WTC11 (cell line): ENCODE data around the gene PEX7. TPM values are rescaled to one million over a fixed set of nuclear protein-coding genes. Genes with fewer than 3 reads are reported as not detected.

Source experiments
- ATAC-seq: fragments of 200-7000 bp; cut with Tn5 transposase; 2 replicates; pipeline ENCODE4 v1.10.0; 2021; ENCODE audit warnings: mild to moderate bottlenecking, moderate library complexity
- CTCF ChIA-PET: fragments of 300-600 bp; sonication (Branson Sonifier 250); formaldehyde crosslinking; loops from one replicate; lab custom pipeline; 2021; ENCODE audit warnings: antibody characterized with exemption; lab: Charles Lee
- POLR2A ChIA-PET: fragments of 350-600 bp; sonication (Branson Sonifier 250); formaldehyde crosslinking; loops from one replicate; lab custom pipeline; 2021; ENCODE audit warnings: antibody characterized with exemption; lab: Charles Lee
- DNase-seq: peaks from one replicate; pipeline ENCODE4 v3.0.0; 2021; ENCODE audit warnings: low spot score
- H3K27ac Mint-ChIP-seq: 2 replicates; pipeline ENCODE4 v1.8.0; 2021; ENCODE audit warnings: mixed read lengths
- H3K27me3 Mint-ChIP-seq: 2 replicates; pipeline ENCODE4 v1.8.0; 2021; ENCODE audit warnings: low read depth, mild to moderate bottlenecking, moderate library complexity, mixed read lengths
- H3K36me3 Mint-ChIP-seq: 2 replicates; pipeline ENCODE4 v1.8.0; 2021; ENCODE audit warnings: mixed read lengths
- H3K4me1 Mint-ChIP-seq: 2 replicates; pipeline ENCODE4 v1.8.0; 2022; ENCODE audit warnings: mixed read lengths
- H3K4me3 Mint-ChIP-seq: 2 replicates; pipeline ENCODE4 v1.8.0; 2021; ENCODE audit warnings: mild to moderate bottlenecking, moderate library complexity, mixed read lengths
- H3K9me3 Mint-ChIP-seq: 2 replicates; pipeline ENCODE4 v1.8.0; 2021; ENCODE audit warnings: mixed read lengths
- E2F1 ChIP-seq: sonication (generic); formaldehyde crosslinking; IDR thresholded peaks from 2 replicates; pipeline ENCODE4 v1.8.0; 2022; ENCODE audit warnings: mild to moderate bottlenecking, missing genetic modification reagents
- EMX1 ChIP-seq: fragments of 250-450 bp; sonication (Bioruptor Pico); IDR thresholded peaks from 2 replicates; pipeline ENCODE4 v1.8.0; 2021; ENCODE audit warnings: mild to moderate bottlenecking
- ESRRA ChIP-seq: sonication (generic); formaldehyde crosslinking; IDR thresholded peaks from 2 replicates; pipeline ENCODE4 v1.8.1; 2022; ENCODE audit warnings: mild to moderate bottlenecking, missing genetic modification reagents, borderline replicate concordance
- FOXK1 ChIP-seq: sonication (generic); formaldehyde crosslinking; IDR thresholded peaks from 2 replicates; pipeline ENCODE4 v1.8.0; 2022; ENCODE audit warnings: mild to moderate bottlenecking, moderate library complexity, missing genetic modification reagents
- JUN ChIP-seq: sonication (generic); formaldehyde crosslinking; IDR thresholded peaks from 2 replicates; pipeline ENCODE4 v1.8.0; 2023; ENCODE audit warnings: mild to moderate bottlenecking, missing genetic modification reagents
- MYBL2 ChIP-seq: sonication (generic); formaldehyde crosslinking; IDR thresholded peaks from 2 replicates; pipeline ENCODE4 v1.8.1; 2023; ENCODE audit warnings: mild to moderate bottlenecking, moderate library complexity, missing genetic modification reagents
- NFYB ChIP-seq: sonication (generic); formaldehyde crosslinking; conservative IDR thresholded peaks from 2 replicates; pipeline ENCODE4 v1.8.0; 2022; ENCODE audit warnings: low read depth, missing genetic modification reagents
- NR2C2 ChIP-seq: sonication (generic); formaldehyde crosslinking; IDR thresholded peaks from 2 replicates; pipeline ENCODE4 v1.8.0; 2022; ENCODE audit warnings: mild to moderate bottlenecking, missing genetic modification reagents
- NR3C1 ChIP-seq: sonication (generic); formaldehyde crosslinking; conservative IDR thresholded peaks from 2 replicates; pipeline ENCODE4 v1.8.1; 2023; ENCODE audit warnings: low read depth, mild to moderate bottlenecking, missing genetic modification reagents
- PRDM15 ChIP-seq: sonication (generic); formaldehyde crosslinking; IDR thresholded peaks from 2 replicates; pipeline ENCODE4 v1.8.0; 2022; ENCODE audit warnings: missing genetic modification reagents
- SMAD3 ChIP-seq: sonication (generic); formaldehyde crosslinking; IDR thresholded peaks from 2 replicates; pipeline ENCODE4 v1.8.0; 2022; ENCODE audit warnings: missing genetic modification reagents, mild to moderate bottlenecking, borderline replicate concordance
- SP1 ChIP-seq: sonication (generic); formaldehyde crosslinking; conservative IDR thresholded peaks from 2 replicates; pipeline ENCODE4 v1.8.1; 2022; ENCODE audit warnings: missing genetic modification reagents
- ZNF232 ChIP-seq: sonication (generic); formaldehyde crosslinking; IDR thresholded peaks from 2 replicates; pipeline ENCODE4 v1.8.0; 2022; ENCODE audit warnings: mild to moderate bottlenecking, missing genetic modification reagents
- ZNF317 ChIP-seq: sonication (generic); formaldehyde crosslinking; IDR thresholded peaks from 2 replicates; pipeline ENCODE4 v1.8.1; 2023; ENCODE audit warnings: low read depth, mild to moderate bottlenecking, moderate library complexity, missing genetic modification reagents, borderline replicate concordance
- ZNF396 ChIP-seq: fragments of 250-450 bp; sonication (Bioruptor Pico); IDR thresholded peaks from 2 replicates; pipeline ENCODE4 v1.8.0; 2021; ENCODE audit warnings: mild to moderate bottlenecking, moderate library complexity, borderline replicate concordance
- ZNF416 ChIP-seq: fragments of 250-450 bp; sonication (Bioruptor Pico); IDR thresholded peaks from 2 replicates; pipeline ENCODE4 v1.9.0; 2021; ENCODE audit warnings: mild to moderate bottlenecking, inconsistent platforms
- total RNA-seq: library from RNA; stranded (reverse); gene quantifications from 3 replicates; pipeline ENCODE4 v1.2.3, GENCODE V29; 2021
- TF ChIP-seq, protein P1 (sequence below): fragments of 250-450 bp; sonication (Bioruptor Pico); IDR thresholded peaks from 2 replicates; pipeline ENCODE4 v1.9.0; 2021; ENCODE audit warnings: moderate library complexity, mild to moderate bottlenecking, inconsistent platforms, borderline replicate concordance
- TF ChIP-seq, protein P2 (sequence below): sonication (generic); formaldehyde crosslinking; IDR thresholded peaks from 2 replicates; pipeline ENCODE4 v1.8.1; 2023; ENCODE audit warnings: mild to moderate bottlenecking, missing genetic modification reagents
- TF ChIP-seq, protein P3 (sequence below): sonication (generic); formaldehyde crosslinking; IDR thresholded peaks from 2 replicates; pipeline ENCODE4 v1.8.0; 2023; ENCODE audit warnings: missing genetic modification reagents
- TF ChIP-seq, protein P4 (sequence below): fragments of 250-450 bp; sonication (Bioruptor Pico); conservative IDR thresholded peaks from 2 replicates; pipeline ENCODE4 v1.9.0; 2021; ENCODE audit warnings: mild to moderate bottlenecking

Gene PEX7
- total RNA-seq, 1 experiment from 2014 or later = 9.8 TPM

DNA sequence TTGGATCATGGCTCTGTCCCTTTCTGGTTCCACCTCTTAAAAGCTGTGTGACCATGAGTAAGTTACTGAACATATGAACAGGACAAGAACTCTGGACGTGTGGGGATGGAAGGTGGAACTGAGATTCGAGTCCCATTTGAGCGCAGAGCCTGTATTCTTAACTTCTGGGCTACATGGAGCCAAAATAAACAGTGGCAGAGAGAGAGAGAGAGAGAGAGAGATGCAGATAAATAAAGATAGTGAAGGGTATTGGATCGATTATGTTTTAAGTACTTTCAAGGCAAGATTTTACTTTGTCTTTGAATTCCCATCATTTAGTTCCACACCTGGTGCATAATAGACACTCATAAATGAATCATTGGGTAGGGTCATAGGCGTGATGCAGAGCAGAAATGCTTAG lies 139.5 kb downstream of the PEX7 start:
- Mint-ChIP-seq H3K27me3 (no peaks in the 10 kb centered on the region), H3K4me3 (no peak overlapping the region), H3K27ac (peak overlapping the region; percentile 21; the same call in 1 of the 2 replicates), H3K4me1 (peaks cover 67% of the 10 kb centered on the region), H3K36me3 (no peaks in the 10 kb centered on the region), H3K9me3 (no peaks in the 10 kb centered on the region)
- no peak for TF ChIP-seq FOXK1 (CRISPR knock-in tag)
- TF ChIP-seq NFYB = no peak
- TF ChIP-seq ZNF232 (CRISPR knock-in tag) = no peak
- TF ChIP-seq PRDM15 = no peak
- no peak for TF ChIP-seq MYBL2 (CRISPR knock-in tag)
- TF ChIP-seq, protein P1, sequence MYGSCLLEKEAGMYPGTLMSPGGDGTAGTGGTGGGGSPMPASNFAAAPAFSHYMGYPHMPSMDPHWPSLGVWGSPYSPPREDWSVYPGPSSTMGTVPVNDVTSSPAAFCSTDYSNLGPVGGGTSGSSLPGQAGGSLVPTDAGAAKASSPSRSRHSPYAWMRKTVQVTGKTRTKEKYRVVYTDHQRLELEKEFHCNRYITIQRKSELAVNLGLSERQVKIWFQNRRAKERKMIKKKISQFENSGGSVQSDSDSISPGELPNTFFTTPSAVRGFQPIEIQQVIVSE = no peak
- no peak for TF ChIP-seq NR3C1 (CRISPR knock-in tag)
- TF ChIP-seq E2F1 (CRISPR knock-in tag) = no peak
- TF ChIP-seq, protein P2, sequence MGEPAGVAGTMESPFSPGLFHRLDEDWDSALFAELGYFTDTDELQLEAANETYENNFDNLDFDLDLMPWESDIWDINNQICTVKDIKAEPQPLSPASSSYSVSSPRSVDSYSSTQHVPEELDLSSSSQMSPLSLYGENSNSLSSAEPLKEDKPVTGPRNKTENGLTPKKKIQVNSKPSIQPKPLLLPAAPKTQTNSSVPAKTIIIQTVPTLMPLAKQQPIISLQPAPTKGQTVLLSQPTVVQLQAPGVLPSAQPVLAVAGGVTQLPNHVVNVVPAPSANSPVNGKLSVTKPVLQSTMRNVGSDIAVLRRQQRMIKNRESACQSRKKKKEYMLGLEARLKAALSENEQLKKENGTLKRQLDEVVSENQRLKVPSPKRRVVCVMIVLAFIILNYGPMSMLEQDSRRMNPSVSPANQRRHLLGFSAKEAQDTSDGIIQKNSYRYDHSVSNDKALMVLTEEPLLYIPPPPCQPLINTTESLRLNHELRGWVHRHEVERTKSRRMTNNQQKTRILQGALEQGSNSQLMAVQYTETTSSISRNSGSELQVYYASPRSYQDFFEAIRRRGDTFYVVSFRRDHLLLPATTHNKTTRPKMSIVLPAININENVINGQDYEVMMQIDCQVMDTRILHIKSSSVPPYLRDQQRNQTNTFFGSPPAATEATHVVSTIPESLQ (CRISPR knock-in tag) = no peak
- TF ChIP-seq EMX1 (CRISPR knock-in tag) = no peak
- no peak for TF ChIP-seq NR2C2
- TF ChIP-seq, protein P3, sequence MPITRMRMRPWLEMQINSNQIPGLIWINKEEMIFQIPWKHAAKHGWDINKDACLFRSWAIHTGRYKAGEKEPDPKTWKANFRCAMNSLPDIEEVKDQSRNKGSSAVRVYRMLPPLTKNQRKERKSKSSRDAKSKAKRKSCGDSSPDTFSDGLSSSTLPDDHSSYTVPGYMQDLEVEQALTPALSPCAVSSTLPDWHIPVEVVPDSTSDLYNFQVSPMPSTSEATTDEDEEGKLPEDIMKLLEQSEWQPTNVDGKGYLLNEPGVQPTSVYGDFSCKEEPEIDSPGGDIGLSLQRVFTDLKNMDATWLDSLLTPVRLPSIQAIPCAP (CRISPR knock-in tag) = no peak
- TF ChIP-seq JUN = no peak
- TF ChIP-seq SP1 (CRISPR knock-in tag) = no peak
- no peak for ATAC-seq
- POLR2A ChIA-PET = no interaction called here
- CTCF ChIA-PET = interaction anchor here (1.4 kb wide), 1 partner anchor 52 kb away, joined by 5 read pairs; no protein-coding TSS in a partner anchor
- no peak for DNase-seq

DNA sequence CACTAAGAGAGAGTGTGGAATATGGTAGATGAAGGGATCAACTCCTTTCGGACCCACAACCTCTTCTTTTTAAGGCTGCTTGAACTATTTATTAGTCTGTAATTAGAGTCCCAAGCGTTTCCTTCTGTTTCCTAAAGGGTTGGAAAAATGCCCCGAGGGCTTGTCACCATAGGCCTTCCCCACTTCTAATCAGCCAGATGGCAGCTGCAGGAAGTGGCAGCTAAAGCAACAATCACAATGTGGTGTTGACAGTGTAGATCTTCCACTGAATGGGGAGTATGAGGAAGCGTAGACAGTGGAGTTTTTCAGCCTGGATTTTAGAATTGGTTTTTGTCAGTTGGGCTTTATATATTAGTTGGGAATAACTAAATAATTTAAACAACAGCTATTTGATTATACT lies 140.3 kb downstream of the PEX7 start:
- no peaks in the 10 kb centered on the region for H3K9me3 Mint-ChIP-seq
- peak; percentile 25 for ATAC-seq
- POLR2A ChIA-PET = no interaction called here
- no peak for DNase-seq
- no peak overlapping the region for H3K4me3 Mint-ChIP-seq
- CTCF ChIA-PET = interaction anchor here (0.6 to 1.4 kb wide), 2 partner anchors 24 to 51 kb away, joined by 3 to 5 read pairs; no protein-coding TSS in a partner anchor
- no peak for TF ChIP-seq ESRRA (CRISPR knock-in tag)
- H3K4me1 Mint-ChIP-seq = peaks cover 62% of the 10 kb centered on the region
- H3K36me3 Mint-ChIP-seq = no peaks in the 10 kb centered on the region
- H3K27me3 Mint-ChIP-seq = no peaks in the 10 kb centered on the region
- no peak overlapping the region for H3K27ac Mint-ChIP-seq

- POLR2A ChIA-PET = interaction anchor here (0.6 kb wide), 1 partner anchor 16 kb away, joined by 3 read pairs; no protein-coding TSS in a partner anchor
- DNase-seq (no peak), ATAC-seq (no peak)
- Mint-ChIP-seq H3K27me3 (no peaks in the 10 kb centered on the region), H3K36me3 (no peaks in the 10 kb centered on the region; the same call in 1 of the 2 replicates), H3K9me3 (no peaks in the 10 kb centered on the region), H3K27ac (no peak overlapping the region; the same call in 1 of the 2 replicates), H3K4me1 (peaks cover 58% of the 10 kb centered on the region), H3K4me3 (no peak overlapping the region)
- CTCF ChIA-PET = interaction anchor here (1.4 kb wide), 1 partner anchor 50 kb away, joined by 5 read pairs; no protein-coding TSS in a partner anchor
- TF ChIP-seq NFYB = no peak
- TF ChIP-seq, protein P4, sequence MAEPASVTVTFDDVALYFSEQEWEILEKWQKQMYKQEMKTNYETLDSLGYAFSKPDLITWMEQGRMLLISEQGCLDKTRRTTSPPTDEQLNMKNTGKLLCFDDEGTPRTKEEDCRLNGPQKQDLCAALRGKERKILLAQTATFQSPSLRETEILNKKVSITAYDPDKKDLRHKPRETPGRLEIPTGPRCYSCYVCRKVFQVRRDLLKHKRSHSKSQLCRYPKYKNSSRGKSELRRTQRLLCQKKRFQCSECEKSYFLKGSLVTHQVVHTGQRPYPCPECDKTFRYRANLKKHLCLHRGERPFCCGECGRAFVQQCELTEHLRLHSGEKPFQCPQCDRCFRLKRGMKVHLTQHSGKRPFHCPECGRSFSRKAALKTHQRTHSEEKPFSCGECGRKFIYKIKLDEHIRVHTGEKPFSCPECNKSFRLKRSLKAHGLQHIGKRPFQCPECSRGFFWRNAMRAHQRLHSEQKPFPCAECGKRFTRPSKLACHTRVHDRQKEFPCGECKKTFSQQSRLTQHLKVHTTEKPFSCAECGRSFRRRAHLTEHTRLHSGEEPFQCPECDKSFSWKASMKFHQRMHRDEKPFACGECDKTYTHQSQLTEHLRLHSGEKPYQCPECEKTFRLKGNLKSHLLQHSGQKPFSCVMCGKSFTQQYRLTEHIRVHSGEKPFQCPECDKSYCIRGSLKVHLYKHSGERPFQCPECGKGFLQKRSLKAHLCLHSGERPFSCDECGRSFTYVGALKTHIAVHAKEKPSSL (CRISPR knock-in tag) = no peak
- no peak for TF ChIP-seq ZNF416 (CRISPR knock-in tag)
- TF ChIP-seq ZNF396 (CRISPR knock-in tag) = no peak
- no peak for TF ChIP-seq ZNF317
- TF ChIP-seq SMAD3 (CRISPR knock-in tag) = no peak
Observed at GRCh38 chr6:136963259-136963658, 140.9 kb downstream of the PEX7 start.
